Measurements from ENCODE around the gene PRCC.

PRCC gene

DNA sequence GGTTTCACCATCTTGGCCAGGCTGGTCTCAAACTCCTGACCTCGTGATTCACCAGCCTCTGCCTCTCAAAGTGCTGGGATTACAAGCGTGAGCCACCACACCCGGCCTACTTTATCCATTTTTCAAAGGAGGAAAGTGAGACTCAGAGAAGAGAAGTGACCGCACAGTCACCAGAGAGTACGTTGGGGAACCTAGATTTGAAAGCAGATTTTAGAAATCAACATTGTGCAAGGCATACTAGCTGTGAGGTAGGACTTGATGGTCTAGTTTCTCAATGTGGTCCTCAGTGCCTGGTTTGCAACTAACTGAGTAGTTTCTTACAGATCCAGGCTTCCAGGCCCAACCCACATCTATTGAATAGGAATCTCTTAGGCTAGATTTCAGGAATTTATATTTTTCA lies 1.7 kb upstream of the PRCC start:
- Mint-ChIP-seq H3K27ac (peak overlapping the region; percentile 50), H3K4me1 (ENCODE audit: low read depth) (peaks cover 29% of the 10 kb centered on the region), H3K9me3 (no peaks in the 10 kb centered on the region), H3K36me3 (ENCODE audit: low read depth) (peaks cover 26% of the 10 kb centered on the region), H3K4me3 (no peak overlapping the region), H3K27me3 (no peaks in the 10 kb centered on the region)
- DNase-seq, result no peak

DNA sequence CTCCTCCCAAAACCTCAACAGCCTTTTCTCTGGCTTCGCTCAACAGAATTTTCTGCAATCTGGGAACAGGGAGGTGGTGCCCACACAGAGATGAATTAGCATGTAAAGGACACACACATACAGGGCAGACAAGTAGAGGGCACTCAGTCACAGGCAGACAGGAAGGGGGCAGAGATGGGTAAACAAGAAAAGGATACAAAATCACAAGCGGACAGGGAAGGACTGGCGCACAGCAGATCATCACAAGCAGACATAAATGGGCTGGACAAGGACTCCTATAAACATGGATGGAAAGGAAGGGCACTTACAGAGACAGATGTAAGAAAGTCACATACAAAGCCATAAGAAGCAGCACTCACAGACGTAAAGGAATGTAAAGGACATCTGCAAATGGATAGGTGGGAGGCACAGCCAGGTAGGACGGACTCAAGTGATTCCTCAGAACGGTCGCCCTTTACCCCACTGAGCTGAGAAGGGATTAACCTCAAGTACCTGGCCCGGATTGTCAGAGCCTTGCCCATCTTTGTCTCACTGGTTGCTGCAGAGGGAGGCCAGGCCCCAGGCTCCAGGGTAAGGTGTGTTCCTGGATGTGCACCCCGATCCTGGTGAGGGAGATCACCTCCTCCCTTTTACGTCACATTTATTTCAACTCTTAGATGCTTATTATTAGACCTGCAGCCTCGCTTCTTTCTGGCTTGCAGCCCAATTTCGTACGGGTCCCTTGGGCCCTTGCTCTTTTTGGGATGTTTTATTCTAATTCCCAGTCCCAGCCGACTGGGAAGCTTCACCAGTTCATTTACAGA lies 836 bp upstream of the PRCC start:
- no peak overlapping the region for H3K27ac Mint-ChIP-seq
- H3K9me3 Mint-ChIP-seq, result no peaks in the 10 kb centered on the region
- peaks cover 36% of the 10 kb centered on the region for H3K4me1 Mint-ChIP-seq (ENCODE audit: low read depth)
- peaks cover 34% of the 10 kb centered on the region for H3K36me3 Mint-ChIP-seq (ENCODE audit: low read depth)
- DNase-seq, result no peak
- H3K27me3 Mint-ChIP-seq, result no peaks in the 10 kb centered on the region
- H3K4me3 Mint-ChIP-seq, result no peak overlapping the region

DNA sequence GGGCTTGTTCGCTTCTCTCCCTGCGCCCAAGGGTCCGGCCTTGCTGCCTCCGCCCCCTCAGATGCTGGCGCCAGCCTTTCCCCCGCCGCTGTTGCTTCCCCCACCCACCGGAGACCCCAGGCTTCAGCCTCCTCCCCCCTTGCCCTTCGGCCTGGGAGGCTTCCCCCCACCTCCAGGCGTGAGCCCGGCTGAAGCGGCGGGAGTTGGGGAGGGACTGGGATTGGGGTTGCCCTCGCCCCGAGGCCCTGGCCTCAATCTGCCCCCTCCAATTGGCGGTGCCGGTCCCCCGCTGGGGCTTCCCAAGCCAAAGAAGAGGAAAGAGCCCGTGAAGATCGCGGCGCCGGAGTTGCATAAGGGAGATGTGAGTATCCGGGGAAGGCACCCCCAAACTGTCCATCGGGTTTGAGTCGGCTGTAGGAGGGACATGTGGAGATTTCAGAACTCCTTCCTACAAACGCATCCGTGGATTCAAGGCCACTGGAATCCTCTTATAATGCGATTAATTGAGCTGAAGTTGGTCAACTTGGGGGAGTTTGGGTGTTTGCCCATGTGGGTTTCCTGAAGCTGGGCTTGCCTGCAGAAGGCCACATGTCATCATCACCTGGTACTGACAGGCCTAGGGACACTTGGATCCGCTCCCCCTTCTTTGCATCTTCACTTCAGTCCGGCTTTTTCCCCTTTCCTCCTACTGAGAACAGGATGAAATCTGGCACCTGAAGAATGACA lies 707 bp downstream of the PRCC start:
- no peak overlapping the region for H3K4me3 Mint-ChIP-seq
- H3K4me1 Mint-ChIP-seq (ENCODE audit: low read depth), result peaks cover 49% of the 10 kb centered on the region
- no peak overlapping the region for H3K27ac Mint-ChIP-seq
- no peak for DNase-seq
- H3K36me3 Mint-ChIP-seq (ENCODE audit: low read depth), result peaks cover 45% of the 10 kb centered on the region
- H3K9me3 Mint-ChIP-seq, result no peaks in the 10 kb centered on the region
- H3K27me3 Mint-ChIP-seq, result no peaks in the 10 kb centered on the region

DNA sequence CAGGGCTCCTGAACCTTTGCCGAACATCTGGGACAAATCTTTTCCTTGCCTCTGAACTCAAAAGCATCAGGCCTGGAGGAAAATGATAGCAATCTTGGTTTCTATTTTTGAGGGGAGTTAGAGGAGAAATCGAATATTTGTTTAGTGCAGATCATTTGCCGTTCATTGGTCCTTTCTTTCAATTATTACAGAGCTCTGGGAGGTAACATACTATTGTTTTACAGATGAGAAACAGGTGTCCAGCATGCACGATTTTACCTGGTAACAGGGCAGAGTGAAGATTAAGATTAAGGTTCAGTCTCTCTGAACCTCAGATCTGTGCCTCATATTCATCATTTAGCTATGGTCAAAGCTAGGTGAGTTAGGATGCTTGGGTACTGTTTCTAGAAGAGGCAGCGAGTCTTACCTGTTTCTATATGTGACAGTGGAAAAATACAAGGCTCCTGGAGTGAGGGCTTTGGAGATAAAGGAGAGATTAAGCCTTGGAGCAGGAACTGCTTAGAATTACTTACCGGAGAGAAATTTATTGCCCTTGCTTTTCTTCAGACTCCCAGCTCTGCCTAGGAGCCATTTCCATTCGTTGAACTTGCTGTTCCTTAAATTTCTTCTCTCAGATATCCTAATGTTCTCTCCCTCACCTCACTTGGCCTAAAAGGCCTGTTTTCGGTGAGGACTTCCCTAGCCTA lies 1.4 kb downstream of the PRCC start:
- Mint-ChIP-seq H3K27ac (no peak overlapping the region), H3K4me1 (ENCODE audit: low read depth) (peaks cover 56% of the 10 kb centered on the region), H3K4me3 (no peak overlapping the region), H3K9me3 (no peaks in the 10 kb centered on the region), H3K27me3 (no peaks in the 10 kb centered on the region), H3K36me3 (ENCODE audit: low read depth) (peaks cover 52% of the 10 kb centered on the region)
- DNase-seq, result no peak

DNA sequence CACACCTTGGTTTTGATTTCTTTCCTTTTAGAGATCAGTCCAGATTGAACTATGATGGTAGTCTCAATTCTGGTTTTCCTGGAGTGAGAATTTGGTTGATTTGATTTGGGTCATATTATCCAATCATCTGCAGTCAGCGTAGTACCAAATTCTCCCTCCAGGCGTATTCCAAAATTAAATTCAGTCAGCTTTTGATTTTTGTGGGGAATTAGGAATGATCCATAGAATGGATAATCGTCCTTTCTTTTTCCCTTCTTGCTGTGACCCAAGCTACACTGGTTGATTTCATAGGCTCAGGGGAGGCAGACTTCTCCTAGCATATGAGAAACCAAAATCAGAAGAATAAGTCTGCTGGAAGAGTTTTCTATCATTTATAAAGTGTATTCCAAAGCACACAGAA lies 4.9 kb downstream of the PRCC start:
- Mint-ChIP-seq H3K4me3 (no peak overlapping the region), H3K27me3 (no peaks in the 10 kb centered on the region), H3K36me3 (ENCODE audit: low read depth) (peaks cover 71% of the 10 kb centered on the region), H3K9me3 (no peaks in the 10 kb centered on the region), H3K27ac (no peak overlapping the region), H3K4me1 (ENCODE audit: low read depth) (peaks cover 70% of the 10 kb centered on the region)
- DNase-seq, result no peak

DNA sequence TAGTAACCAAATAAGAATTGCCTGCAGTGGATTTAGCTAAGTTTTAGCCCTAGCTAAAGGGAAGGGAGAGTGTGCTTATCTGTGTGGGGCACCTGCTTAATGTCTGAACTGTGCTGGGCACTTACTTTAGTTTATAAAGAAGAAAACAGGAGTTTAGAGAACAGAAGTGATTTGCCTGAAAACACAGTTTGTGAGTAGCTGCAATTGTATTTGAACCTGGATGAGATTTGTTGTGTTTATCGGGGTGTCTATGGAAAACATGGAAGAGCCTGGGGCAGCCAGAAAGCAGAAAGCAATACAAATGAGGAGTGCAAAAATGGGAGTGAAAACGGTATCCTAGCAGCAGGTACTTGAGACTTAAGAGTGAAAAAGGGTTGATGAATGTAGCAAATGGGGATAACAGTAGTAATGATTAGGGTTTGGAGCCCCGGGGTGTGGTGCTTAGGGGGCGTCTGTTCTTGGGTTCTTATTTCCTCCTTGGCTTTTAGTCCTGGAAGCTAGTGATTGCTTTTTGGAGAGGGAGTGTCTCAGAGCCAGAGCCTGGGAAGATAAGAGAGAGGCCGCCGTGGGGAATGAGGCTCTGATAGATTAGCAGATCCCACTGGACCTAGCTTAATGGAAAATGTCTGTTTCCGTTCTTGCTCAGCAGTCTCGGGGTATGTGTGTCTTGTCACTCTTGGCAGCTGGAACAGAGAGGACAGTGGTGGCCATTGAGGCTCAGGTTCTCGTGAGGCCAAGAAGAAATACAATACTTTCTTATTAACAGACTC lies 5.6 kb downstream of the PRCC start:
- no peaks in the 10 kb centered on the region for H3K27me3 Mint-ChIP-seq
- no peaks in the 10 kb centered on the region for H3K9me3 Mint-ChIP-seq
- H3K4me1 Mint-ChIP-seq (ENCODE audit: low read depth), result peaks cover 75% of the 10 kb centered on the region
- H3K4me3 Mint-ChIP-seq, result no peak overlapping the region
- no peak for DNase-seq
- H3K36me3 Mint-ChIP-seq (ENCODE audit: low read depth), result peaks cover 75% of the 10 kb centered on the region
- H3K27ac Mint-ChIP-seq, result no peak overlapping the region

DNA sequence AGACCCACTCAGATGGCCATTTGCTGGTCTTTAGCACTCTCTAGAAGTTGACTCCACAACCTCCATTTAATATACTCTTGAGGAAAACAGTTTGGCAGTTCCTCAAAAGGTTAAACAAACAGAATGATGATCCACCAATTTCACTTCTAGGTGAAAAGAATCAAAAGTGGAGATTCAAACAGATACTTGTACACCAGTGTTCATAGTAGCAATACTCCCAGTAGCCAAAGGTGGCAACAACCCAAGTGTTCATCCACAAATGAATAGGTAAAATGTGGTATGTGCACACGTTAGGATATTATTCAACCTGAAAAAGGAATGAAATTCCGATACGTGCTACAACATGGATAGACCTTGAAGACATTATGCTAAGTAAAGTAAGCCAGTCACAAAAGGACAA lies 6.3 kb downstream of the PRCC start:
- H3K27ac Mint-ChIP-seq, result peak overlapping the region; percentile 80
- DNase-seq, result no peak
- H3K36me3 Mint-ChIP-seq (ENCODE audit: low read depth), result peaks cover 74% of the 10 kb centered on the region
- no peak overlapping the region for H3K4me3 Mint-ChIP-seq
- no peaks in the 10 kb centered on the region for H3K9me3 Mint-ChIP-seq
- H3K4me1 Mint-ChIP-seq (ENCODE audit: low read depth), result peaks cover 76% of the 10 kb centered on the region
- H3K27me3 Mint-ChIP-seq, result no peaks in the 10 kb centered on the region

DNA sequence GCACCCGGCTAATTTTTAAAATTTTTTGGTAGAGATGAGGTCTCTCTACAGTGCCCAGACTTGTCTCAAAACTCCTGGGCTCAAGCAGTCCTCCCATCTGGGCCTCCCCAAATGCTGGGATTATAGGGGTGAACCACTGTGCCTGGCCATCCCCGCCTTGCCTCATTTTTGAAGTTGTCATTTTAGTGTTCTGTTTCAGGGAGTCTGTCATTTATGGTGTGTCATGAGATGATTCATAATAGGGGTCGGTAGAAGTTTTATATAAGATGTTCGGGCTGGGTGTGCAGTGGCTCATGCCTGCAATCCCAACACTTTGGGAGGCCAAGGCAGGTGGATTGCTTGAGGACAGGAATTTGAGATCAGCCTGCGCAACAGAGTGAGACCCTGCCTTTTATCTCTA lies 8.5 kb downstream of the PRCC start:
- Mint-ChIP-seq H3K4me3 (no peak overlapping the region), H3K4me1 (ENCODE audit: low read depth) (peaks cover 58% of the 10 kb centered on the region), H3K9me3 (no peaks in the 10 kb centered on the region), H3K27ac (peak overlapping the region; percentile 70), H3K27me3 (no peaks in the 10 kb centered on the region), H3K36me3 (ENCODE audit: low read depth) (peaks cover 57% of the 10 kb centered on the region)
- DNase-seq, result no peak

DNA sequence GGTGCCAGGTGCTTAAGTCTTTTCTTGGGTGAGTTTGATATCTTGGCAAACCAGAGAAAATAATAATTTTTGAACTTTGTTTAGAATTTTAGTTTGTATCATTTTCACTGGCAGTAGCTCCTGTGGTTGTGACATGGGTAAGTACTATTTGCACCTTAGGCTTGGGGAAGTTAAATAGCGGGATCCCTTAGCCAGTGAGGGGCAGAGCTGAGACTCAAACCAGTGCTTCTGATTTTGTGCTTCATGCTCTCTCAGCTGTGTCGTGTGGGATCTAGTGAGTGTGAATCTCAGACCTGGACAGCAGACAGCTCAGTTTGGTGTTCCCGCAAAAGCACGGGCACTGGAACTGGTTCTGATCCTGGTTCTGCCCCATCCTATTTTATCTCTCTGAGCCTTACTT lies 9.6 kb downstream of the PRCC start:
- Mint-ChIP-seq H3K4me1 (ENCODE audit: low read depth) (peaks cover 61% of the 10 kb centered on the region), H3K9me3 (no peaks in the 10 kb centered on the region), H3K36me3 (ENCODE audit: low read depth) (peaks cover 61% of the 10 kb centered on the region), H3K27me3 (no peaks in the 10 kb centered on the region), H3K4me3 (no peak overlapping the region), H3K27ac (peak overlapping the region; percentile 37)
- no peak for DNase-seq

DNA sequence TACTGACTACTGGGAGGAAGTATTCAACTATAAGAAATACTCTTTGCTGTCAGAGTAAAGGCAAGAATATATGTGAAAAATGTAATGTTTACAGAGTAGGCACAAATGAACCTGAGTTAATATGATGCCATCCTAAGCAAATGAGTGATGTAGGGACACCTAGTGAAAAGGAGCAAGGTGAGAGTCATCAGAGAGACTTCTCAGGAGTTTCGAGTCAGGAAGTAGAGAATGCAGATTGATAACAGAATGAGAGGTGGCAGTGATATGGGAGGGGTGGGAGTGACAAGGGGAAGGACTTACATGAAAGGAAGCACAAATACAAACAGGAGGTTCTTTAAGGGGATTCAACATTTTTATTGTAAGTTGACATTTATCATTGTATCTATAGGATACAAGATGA lies 10.2 kb downstream of the PRCC start:
- Mint-ChIP-seq H3K36me3 (ENCODE audit: low read depth) (peaks cover 61% of the 10 kb centered on the region), H3K4me1 (ENCODE audit: low read depth) (peaks cover 59% of the 10 kb centered on the region), H3K27ac (peak overlapping the region; percentile 37), H3K9me3 (no peaks in the 10 kb centered on the region), H3K27me3 (no peaks in the 10 kb centered on the region), H3K4me3 (no peak overlapping the region)
- no peak for DNase-seq

DNA sequence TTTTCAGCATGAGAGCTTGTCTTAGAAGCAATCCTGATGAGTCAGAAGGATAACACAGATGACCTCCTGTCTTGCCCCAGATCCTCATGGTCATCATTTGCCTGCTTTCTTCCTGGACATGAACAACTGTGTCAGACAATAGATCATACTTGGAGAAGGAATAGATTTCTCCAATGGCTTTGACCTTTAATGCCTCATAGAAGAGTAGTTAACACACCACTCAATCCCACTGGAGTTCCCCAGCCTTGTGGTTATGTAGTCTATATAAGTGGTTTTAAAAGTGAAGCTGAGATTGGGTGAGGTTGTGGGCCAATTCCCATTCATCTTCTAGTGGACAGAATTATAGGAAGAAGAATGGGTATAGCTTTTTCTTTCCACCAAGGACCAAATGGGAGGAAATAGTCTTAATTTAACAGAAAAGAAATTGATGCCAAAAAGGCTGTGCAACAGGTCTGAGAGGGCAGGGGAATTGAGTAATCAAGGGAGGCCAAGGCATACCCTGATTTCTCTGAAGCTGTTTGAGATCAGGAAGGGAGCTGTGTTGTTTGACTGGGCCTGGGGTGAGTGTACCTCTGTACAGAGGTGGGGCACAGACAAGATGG lies 14.4 kb downstream of the PRCC start:
- Mint-ChIP-seq H3K27ac (peak overlapping the region; percentile 57), H3K36me3 (ENCODE audit: low read depth) (peaks cover 71% of the 10 kb centered on the region)
- no peak for DNase-seq

DNA sequence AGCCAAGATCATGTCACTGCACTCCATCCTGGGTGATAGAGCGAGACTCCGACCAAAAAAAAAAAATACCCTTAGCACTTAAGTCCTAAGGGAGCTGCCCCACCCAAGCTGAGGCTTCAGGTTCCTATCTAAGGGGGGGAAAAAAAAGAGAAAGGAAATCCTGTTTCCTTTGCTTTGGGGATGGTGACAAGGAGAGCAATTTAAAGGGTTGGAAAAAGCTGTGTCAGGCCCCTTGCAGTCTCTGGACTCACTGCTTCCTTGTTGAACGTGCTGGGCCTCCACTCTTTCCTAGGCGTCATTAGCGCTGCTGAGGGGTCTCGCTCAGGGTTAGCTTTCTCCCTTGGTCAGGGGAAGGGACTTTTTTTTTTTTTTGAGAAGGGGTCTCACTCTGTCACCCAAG lies 18.1 kb downstream of the PRCC start:
- no peak for DNase-seq

More for the DNA sequence above, 14.4 kb downstream of the PRCC start:
- no peaks in the 10 kb centered on the region for H3K27me3 Mint-ChIP-seq
- H3K9me3 Mint-ChIP-seq, result no peaks in the 10 kb centered on the region
- peaks cover 29% of the 10 kb centered on the region for H3K4me1 Mint-ChIP-seq (ENCODE audit: low read depth)
- H3K4me3 Mint-ChIP-seq, result no peak overlapping the region

DNA sequence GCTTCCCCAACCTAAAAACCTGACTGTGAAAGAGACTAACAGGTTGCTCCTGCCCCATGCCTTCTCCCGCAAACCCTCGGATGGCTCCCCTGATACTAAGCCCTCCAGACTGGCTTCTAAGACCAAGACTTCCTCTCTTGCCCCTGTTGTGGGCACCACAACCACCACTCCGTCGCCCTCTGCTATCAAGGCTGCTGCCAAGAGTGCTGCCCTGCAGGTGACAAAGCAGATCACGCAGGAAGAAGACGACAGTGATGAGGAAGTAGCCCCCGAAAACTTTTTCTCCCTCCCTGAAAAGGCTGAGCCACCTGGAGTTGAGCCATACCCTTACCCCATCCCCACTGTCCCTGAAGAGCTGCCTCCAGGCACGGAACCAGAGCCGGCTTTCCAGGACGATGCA lies 19.3 kb downstream of the PRCC start:
- DNase-seq, result no peak
- no peak overlapping the region for H3K4me3 Mint-ChIP-seq
- no peaks in the 10 kb centered on the region for H3K27me3 Mint-ChIP-seq
- peaks cover 7% of the 10 kb centered on the region for H3K4me1 Mint-ChIP-seq (ENCODE audit: low read depth)
- peak overlapping the region; percentile 51 for H3K27ac Mint-ChIP-seq
- H3K36me3 Mint-ChIP-seq (ENCODE audit: low read depth), result peaks cover 85% of the 10 kb centered on the region
- H3K9me3 Mint-ChIP-seq, result no peaks in the 10 kb centered on the region

More for the DNA sequence above, 18.1 kb downstream of the PRCC start:
- Mint-ChIP-seq H3K27me3 (no peaks in the 10 kb centered on the region), H3K27ac (no peak overlapping the region), H3K36me3 (ENCODE audit: low read depth) (peaks cover 87% of the 10 kb centered on the region), H3K9me3 (no peaks in the 10 kb centered on the region), H3K4me1 (ENCODE audit: low read depth) (peaks cover 15% of the 10 kb centered on the region), H3K4me3 (no peak overlapping the region)

DNA sequence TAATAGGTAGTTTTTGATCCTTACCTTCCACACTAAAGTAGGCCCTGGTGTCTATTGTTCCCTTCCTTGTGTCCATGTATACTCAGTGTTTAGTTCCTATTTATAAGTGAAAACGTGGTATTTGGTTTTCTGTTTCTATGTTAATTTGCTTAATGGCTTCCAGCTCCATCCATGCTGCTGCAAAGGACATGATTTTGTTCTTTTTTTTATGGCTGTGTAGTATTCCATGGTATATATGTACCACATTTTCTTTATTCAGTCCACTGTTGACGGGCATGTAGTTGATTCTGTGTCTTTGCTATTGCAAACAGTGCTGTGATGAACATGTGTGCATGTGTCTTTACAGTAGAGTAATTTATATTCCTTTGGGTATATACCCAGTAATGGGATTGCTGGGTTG lies 20.8 kb downstream of the PRCC start:
- Mint-ChIP-seq H3K9me3 (no peaks in the 10 kb centered on the region), H3K4me1 (ENCODE audit: low read depth) (no peaks in the 10 kb centered on the region), H3K27me3 (no peaks in the 10 kb centered on the region), H3K4me3 (no peak overlapping the region), H3K27ac (no peak overlapping the region), H3K36me3 (ENCODE audit: low read depth) (peaks cover 84% of the 10 kb centered on the region)
- no peak for DNase-seq
